HG03039 (cell line): ENCODE measurements around the gene ZNF740.

Experiments
- ATAC-seq: cut with Tn5 transposase; IDR thresholded peaks from one replicate; pipeline ENCODE4 v1.9.1; 2021; ENCODE audit warnings: mild to moderate bottlenecking, moderate library complexity; ENCODE audit not compliant: unreplicated experiment

Gene ZNF740

GRCh38 chr12:53224897-53225634, 44.5 kb downstream of the ZNF740 start:
- no peak for ATAC-seq

GRCh38 chr12:53225635-53226424, 45.3 kb downstream of the ZNF740 start:
- no peak for ATAC-seq

- no peak for ATAC-seq
Measured at GRCh38 chr12:53226815-53227214, 46.3 kb downstream of the ZNF740 start.

GRCh38 chr12:53227341-53227740, 46.8 kb downstream of the ZNF740 start:
- ATAC-seq: no peak

GRCh38 chr12:53227836-53228235, 47.3 kb downstream of the ZNF740 start:
- no peak for ATAC-seq

GRCh38 chr12:53229454-53229853, 48.9 kb downstream of the ZNF740 start:
- no peak for ATAC-seq

GRCh38 chr12:53230108-53230845, 49.8 kb downstream of the ZNF740 start:
- ATAC-seq: no peak

GRCh38 chr12:53231671-53231920, 51.1 kb downstream of the ZNF740 start:
- ATAC-seq: no peak

GRCh38 chr12:53231921-53232645, 51.6 kb downstream of the ZNF740 start, which contains the start of gene RARG:
Gene RARG (minus strand): TSS chr12:53232209. CDS start chr12:53227545, 4,664 bp downstream.
- no peak for ATAC-seq

- ATAC-seq: no peak
Measured at GRCh38 chr12:53232646-53233461, 52.3 kb downstream of the ZNF740 start.

GRCh38 chr12:53233671-53234121, 53.2 kb downstream of the ZNF740 start:
- no peak for ATAC-seq

GRCh38 chr12:53234271-53234914, 53.9 kb downstream of the ZNF740 start:
- no peak for ATAC-seq

- no peak for ATAC-seq
Measured at GRCh38 chr12:53235164-53235563, 54.6 kb downstream of the ZNF740 start.

- no peak for ATAC-seq
Measured at GRCh38 chr12:53235742-53236442, 55.4 kb downstream of the ZNF740 start.

- ATAC-seq: no peak
Measured at GRCh38 chr12:53236443-53237111, 56.1 kb downstream of the ZNF740 start.

- ATAC-seq: no peak
Measured at GRCh38 chr12:53239643-53240258, 59.2 kb downstream of the ZNF740 start.

- no peak for ATAC-seq
Measured at GRCh38 chr12:53241623-53242412, 61.3 kb downstream of the ZNF740 start.
